ENCODE results near the gene DTNB.

DTNB gene

DNA sequence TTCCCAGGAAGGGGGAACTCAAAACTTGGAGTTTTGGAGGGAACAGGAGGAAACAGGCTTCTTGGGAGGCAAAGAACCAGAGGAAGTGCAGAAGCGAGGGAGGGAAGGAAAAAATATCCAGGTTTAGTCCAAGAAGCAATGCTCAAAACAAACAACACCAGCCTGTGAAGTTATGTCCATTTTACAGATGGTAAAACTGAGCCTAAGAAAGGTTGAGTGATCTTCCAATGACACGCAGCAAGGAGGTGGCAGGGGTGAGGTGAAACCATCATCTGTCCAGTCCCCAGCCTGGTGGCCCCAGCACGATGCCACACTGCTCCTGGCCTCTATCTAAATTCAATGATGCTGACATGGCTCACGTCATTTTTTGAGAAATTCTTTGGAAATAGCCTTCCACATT is 342.4 kb downstream of the DTNB start:
- no peak for DNase-seq (ENCODE audit: low read depth in 1 of 2, low spot score in 1 of 2)

- DNase-seq (ENCODE audit: low read depth in 1 of 2, low spot score in 1 of 2), result no peak
Measured at GRCh38 chr2:25330273-25330672, 343.1 kb downstream of the DTNB start.

GRCh38 chr2:25328152-25329085 is 345.0 kb downstream of the DTNB start:
- DNase-seq (ENCODE audit: low read depth in 1 of 2, low spot score in 1 of 2), result no peak
